Skeletal muscle satellite cell (primary cell): Measurements from ENCODE around the gene LIPA.

Experiments
- H3K27me3 ChIP-seq: 2 replicates; pipeline ENCODE4 v1.7.0; 2013; ENCODE audit warnings: low read length; ENCODE audit not compliant: control insufficient read depth, insufficient read depth
- H3K36me3 ChIP-seq: 2 replicates; pipeline ENCODE4 v1.7.0; 2013; ENCODE audit warnings: mild to moderate bottlenecking, control low read depth, low read length; ENCODE audit not compliant: insufficient read depth
- H3K4me1 ChIP-seq: 2 replicates; pipeline ENCODE4 v1.7.0; 2013; ENCODE audit warnings: low read length; ENCODE audit not compliant: control insufficient read depth, insufficient read depth
- H3K4me2 ChIP-seq: 2 replicates; pipeline ENCODE4 v1.7.0; 2013; ENCODE audit warnings: mild to moderate bottlenecking, low read length
- H3K4me3 ChIP-seq: 2 replicates; pipeline ENCODE4 v1.7.0; 2013; ENCODE audit warnings: low read length
- H3K9ac ChIP-seq: 2 replicates; pipeline ENCODE4 v1.7.0; 2013; ENCODE audit warnings: mild to moderate bottlenecking, low read depth, low read length, moderate library complexity
- H3K9me3 ChIP-seq: replicated peaks from 2 replicates; pipeline ENCODE4 v1.7.0; 2013; ENCODE audit warnings: mild to moderate bottlenecking, control low read depth, low read length

The LIPA gene

DNA sequence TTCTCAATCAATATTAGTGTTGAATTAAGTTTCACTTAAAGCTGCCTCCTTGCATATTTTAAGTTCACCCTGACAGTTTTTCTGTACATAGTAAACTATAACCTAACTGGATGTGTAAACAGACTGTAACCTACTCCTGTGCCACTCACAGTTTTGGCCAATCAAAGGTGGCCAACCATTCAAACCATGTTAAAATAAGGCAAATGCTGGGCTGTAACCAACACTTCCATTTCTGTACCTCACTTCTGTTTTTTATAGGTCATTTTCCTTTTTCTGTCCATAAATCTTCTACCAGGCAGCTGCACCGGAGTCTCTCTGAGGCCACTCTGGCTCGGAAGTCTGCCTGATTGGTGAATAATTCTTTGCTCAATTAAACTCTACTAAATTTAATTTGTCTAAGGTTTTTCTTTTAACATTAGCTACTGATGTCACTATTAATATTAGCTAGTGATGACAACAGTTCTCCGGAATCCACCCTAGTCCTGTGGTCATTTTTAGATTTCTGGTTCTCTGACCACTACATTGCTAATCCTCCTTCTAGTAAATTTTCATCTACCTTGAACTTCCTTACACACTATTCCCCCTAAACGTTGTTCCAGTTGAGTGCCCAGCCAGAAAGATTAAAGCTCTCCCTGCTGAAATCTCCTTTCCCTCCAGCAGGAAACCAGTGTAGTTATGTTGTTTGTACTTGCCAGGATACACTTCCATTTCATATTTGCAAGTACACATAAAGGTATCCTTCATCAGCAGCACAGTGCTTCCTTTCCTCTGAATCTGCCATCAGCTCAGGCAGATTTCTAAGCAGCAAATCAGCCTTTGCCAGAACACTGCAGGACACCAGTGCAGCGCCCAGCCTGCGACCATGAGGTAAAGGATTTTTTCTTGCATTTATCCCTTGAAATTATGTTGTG is 31.7 kb upstream of the LIPA start:
- Histone ChIP-seq H3K9ac (peak overlapping the region; percentile 77), H3K4me2 (peak overlapping the region; percentile 71), H3K4me1 (peaks cover 58% of the 10 kb centered on the region), H3K9me3 (no peaks in the 10 kb centered on the region), H3K36me3 (no peaks in the 10 kb centered on the region), H3K4me3 (peak overlapping the region; percentile 47), H3K27me3 (no peaks in the 10 kb centered on the region)

DNA sequence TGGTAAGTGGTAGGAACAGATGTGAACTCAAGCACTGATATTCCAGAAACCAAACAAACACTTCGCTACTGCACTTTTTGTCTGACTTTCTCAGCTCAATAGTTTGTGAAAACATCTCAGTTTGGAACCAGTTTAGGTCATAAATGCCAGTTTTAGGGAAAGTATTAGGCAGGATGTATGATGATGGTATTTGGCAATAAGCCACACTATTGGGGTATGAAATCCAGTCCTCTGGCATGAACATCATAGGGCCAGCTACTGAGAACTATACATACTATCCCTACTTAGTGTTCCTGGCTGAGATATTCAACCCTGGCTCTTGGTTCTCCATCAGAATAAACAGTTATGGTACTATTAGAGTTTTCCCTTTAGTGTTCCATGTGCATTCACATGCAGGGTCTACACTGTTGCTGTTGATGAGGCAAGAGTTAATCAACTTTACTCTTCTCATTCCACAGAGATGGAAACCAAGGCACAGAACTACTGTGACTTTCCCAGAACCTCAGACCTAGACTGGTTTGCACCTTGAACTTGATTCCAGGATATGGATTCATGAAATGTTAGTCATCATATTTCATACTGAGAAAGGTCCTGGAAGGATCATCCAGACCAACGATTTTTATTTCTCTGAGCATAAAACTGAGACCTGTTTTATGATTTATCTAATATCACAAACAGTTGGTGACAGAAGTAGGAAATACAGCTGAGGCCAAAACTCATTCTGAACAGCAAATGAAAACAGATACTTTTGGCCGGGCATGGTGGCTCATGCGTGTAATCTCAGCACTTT is 30.2 kb upstream of the LIPA start:
- Histone ChIP-seq H3K27me3 (no peaks in the 10 kb centered on the region), H3K4me3 (no peak overlapping the region), H3K4me2 (no peak overlapping the region), H3K9ac (no peak overlapping the region), H3K9me3 (no peaks in the 10 kb centered on the region), H3K36me3 (no peaks in the 10 kb centered on the region), H3K4me1 (peaks cover 70% of the 10 kb centered on the region)

DNA sequence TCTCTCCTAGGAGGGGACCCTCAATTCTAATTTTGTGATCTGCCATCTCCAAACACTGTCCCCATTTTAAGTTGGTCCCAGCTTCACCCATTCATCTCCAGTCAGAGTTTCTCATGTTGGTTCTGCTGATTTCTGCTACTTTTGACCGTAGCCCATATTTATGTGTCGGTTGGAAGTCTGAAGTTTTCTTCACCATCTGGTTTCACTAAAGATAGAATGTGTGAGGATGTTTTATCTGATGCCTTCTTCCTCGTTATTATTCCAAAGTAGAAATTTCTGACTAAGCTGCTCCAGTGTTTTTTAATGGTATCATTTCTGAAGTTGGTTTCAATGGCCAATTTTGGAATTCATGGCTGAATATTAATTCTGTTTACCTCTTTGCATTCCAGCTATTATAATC is 28.9 kb upstream of the LIPA start:
- Histone ChIP-seq H3K4me2 (no peak overlapping the region), H3K4me1 (peaks cover 75% of the 10 kb centered on the region), H3K9me3 (no peaks in the 10 kb centered on the region), H3K4me3 (no peak overlapping the region), H3K9ac (no peak overlapping the region), H3K27me3 (no peaks in the 10 kb centered on the region), H3K36me3 (no peaks in the 10 kb centered on the region)

DNA sequence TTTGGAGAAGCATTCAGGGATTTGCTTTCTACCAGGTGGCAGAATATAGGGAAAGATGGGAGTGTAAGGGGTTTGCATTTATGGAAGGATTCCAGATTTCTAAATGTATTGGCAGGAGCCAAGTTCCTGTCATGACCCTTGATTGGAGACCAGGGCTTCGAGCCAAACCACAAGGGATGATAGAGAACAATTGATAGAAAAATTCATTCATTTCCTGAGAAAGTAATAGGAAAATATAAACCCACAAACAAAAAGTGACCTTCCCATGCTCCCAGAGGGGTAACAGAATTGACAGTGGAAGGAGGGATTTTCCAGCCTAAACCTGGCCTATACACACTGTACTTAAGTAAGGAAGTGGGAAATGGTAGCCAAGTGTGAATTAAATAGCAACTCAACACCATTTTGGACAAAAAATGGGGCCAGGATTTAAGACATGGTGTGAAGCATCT is 27.9 kb upstream of the LIPA start:
- Histone ChIP-seq H3K9me3 (no peaks in the 10 kb centered on the region), H3K4me1 (peaks cover 75% of the 10 kb centered on the region), H3K9ac (peak overlapping the region; percentile 31), H3K4me2 (no peak overlapping the region), H3K27me3 (no peaks in the 10 kb centered on the region), H3K36me3 (no peaks in the 10 kb centered on the region), H3K4me3 (no peak overlapping the region)

DNA sequence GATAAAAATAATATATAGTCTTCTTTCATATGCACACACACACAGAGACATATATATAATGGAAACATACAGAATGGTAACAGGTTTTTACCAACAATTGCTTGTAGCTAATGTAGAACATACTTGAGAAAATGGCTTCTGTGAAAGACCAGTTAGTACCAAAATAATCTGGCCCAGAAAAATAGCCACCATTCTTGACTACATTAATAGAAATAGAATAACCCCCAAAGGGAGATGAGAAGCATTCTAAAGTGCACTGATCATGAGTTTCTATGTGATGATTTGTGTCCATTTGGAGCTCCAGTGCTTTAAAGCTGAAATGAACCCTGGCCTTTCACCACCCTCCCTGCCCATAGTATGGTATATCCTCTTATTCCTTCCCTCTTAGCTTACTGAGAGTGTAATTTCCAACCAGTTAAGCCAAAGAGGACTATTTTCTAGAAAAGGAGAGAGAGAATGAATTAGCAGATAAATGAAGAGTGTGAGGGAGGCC is 27.4 kb upstream of the LIPA start:
- H3K27me3 ChIP-seq: no peaks in the 10 kb centered on the region
- no peaks in the 10 kb centered on the region for H3K36me3 ChIP-seq
- H3K4me3 ChIP-seq: no peak overlapping the region
- no peak overlapping the region for H3K4me2 ChIP-seq
- peaks cover 71% of the 10 kb centered on the region for H3K4me1 ChIP-seq
- H3K9ac ChIP-seq: peak overlapping the region; percentile 31
- no peaks in the 10 kb centered on the region for H3K9me3 ChIP-seq

DNA sequence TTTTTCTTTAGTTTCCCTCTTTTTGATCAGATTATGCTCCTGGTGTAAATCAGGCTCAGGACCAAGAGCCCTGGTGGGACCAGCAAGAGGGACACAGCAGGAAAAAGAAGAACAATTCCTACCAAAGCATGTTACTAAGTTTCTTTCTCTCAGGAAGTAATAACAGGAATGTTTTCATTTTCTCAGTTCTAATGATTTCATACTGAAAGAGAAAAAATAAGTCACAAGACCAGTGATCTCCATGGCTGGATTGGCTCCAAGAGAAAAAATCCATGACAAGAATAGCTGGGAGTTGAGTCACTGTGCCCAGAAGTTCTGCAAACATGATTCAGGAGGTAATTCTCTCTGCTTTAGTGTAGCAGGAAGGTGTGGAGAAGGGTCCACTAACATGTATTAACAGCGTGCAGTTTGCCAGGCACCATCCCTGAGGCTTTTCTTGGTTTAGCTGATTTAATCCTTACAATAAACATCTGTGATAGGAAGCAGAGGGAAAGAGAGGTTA is 26.5 kb upstream of the LIPA start:
- Histone ChIP-seq H3K9me3 (no peaks in the 10 kb centered on the region), H3K36me3 (no peaks in the 10 kb centered on the region), H3K9ac (peak overlapping the region; percentile 80), H3K27me3 (no peaks in the 10 kb centered on the region), H3K4me3 (peak overlapping the region; percentile 37), H3K4me2 (peak overlapping the region; percentile 70), H3K4me1 (peaks cover 62% of the 10 kb centered on the region)

DNA sequence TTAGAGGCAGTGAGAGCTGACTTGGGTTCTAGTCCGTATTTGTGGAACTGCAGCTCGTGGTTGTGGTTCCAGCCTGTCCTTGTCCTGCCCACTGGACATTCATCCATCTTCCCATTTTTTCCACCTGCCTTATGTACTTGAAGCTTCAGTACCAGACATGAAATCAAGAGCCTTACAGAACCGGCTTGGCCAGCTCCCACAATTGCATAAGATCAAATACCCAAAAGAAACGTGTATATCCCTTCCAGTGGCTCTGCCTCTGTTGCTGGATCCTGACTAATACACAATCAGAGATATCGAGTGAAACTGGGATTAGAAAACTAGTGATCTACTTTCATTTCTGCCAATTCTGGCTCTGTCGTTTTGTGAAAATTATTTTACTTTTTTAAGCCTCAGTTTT is 23.8 kb upstream of the LIPA start:
- H3K36me3 ChIP-seq: no peaks in the 10 kb centered on the region
- no peaks in the 10 kb centered on the region for H3K9me3 ChIP-seq
- H3K9ac ChIP-seq: no peak overlapping the region
- H3K27me3 ChIP-seq: no peaks in the 10 kb centered on the region
- H3K4me3 ChIP-seq: no peak overlapping the region
- peak overlapping the region; percentile 15 for H3K4me2 ChIP-seq
- H3K4me1 ChIP-seq: peaks cover 45% of the 10 kb centered on the region

DNA sequence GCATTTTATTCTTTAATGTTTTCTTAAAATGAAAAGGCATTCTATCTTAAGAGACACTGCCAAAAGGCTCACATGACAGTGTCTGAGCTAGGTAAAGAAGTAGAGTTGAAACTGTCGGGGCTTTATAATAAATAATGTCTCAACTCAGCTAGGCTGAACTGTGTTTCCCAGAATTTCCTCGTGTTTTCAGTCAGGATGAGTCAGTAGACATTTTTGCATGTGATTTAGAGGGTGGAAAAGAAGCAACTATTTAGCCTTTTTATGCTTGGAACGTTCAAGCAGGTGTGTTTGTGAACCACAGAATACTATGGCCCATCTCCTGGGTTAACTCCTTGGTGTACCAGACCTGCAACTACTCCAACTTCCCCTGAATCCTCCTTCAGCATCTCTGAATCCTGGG is 23.4 kb upstream of the LIPA start:
- Histone ChIP-seq H3K4me1 (peaks cover 45% of the 10 kb centered on the region), H3K9me3 (no peaks in the 10 kb centered on the region), H3K4me2 (peak overlapping the region; percentile 15), H3K4me3 (no peak overlapping the region), H3K27me3 (no peaks in the 10 kb centered on the region), H3K9ac (no peak overlapping the region), H3K36me3 (no peaks in the 10 kb centered on the region)

DNA sequence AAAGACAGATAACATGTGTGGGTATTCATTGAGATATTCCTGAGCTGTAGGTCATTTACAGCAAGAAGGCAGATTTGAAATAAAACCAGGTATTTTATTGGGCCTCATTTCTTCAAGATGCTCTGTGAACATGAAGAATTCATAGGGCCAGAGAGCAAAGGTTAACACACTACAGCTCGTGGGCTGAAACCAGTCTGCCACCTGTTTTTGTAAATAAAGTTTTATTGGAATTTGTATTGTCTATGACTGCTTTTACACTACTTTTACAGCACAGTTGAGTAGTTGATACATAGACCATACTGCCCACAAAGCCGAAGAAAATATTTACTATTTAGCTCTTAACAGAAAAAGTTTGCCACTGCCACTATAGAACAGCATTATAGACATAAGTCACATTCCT is 22.1 kb upstream of the LIPA start:
- Histone ChIP-seq H3K27me3 (no peaks in the 10 kb centered on the region), H3K4me3 (no peak overlapping the region), H3K9ac (no peak overlapping the region), H3K36me3 (no peaks in the 10 kb centered on the region), H3K4me2 (no peak overlapping the region), H3K4me1 (peaks cover 32% of the 10 kb centered on the region), H3K9me3 (no peaks in the 10 kb centered on the region)

DNA sequence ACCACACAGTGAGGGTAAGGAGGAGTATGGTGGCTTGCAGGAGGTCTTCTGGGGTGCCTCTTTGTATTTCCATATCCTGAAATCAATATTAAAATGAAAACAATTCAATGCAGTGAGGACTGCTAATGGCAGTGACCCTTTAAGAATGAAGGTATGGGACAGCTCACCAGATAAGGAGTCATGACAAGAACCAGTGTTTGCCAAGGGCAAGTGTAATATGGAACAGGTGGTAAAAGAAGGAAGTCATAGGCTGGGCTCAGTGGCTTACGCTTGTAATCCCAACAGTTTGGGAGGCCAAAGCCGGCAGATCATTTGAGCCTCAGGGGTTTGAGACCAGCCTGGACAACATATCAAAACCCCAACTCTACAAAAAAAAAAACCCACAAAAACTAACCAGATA is 20.0 kb upstream of the LIPA start:
- Histone ChIP-seq H3K4me2 (no peak overlapping the region), H3K4me3 (no peak overlapping the region), H3K36me3 (no peaks in the 10 kb centered on the region), H3K27me3 (no peaks in the 10 kb centered on the region), H3K9me3 (no peaks in the 10 kb centered on the region), H3K4me1 (peaks cover 23% of the 10 kb centered on the region), H3K9ac (no peak overlapping the region)

DNA sequence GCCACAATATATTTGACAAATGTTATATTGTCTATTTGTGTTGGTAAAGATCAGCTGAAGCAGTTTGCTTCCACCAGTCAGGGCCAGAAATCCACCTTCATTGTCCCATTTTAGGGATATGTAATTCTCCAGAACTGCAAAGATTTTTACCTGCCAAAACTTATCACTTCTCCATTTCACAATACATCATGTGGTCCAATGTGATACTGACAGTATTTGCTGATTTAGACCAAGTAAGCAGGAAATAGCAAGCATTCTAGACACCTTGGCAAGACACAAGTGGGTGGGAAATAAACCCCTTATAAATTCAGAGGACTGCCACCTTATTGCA is 18.5 kb upstream of the LIPA start:
- H3K36me3 ChIP-seq: no peaks in the 10 kb centered on the region
- H3K9ac ChIP-seq: no peak overlapping the region
- H3K9me3 ChIP-seq: no peaks in the 10 kb centered on the region
- no peaks in the 10 kb centered on the region for H3K27me3 ChIP-seq
- peaks cover 12% of the 10 kb centered on the region for H3K4me1 ChIP-seq
- no peak overlapping the region for H3K4me3 ChIP-seq
- H3K4me2 ChIP-seq: no peak overlapping the region
